ENCODE results near the gene INHBB.

Gene INHBB

DNA sequence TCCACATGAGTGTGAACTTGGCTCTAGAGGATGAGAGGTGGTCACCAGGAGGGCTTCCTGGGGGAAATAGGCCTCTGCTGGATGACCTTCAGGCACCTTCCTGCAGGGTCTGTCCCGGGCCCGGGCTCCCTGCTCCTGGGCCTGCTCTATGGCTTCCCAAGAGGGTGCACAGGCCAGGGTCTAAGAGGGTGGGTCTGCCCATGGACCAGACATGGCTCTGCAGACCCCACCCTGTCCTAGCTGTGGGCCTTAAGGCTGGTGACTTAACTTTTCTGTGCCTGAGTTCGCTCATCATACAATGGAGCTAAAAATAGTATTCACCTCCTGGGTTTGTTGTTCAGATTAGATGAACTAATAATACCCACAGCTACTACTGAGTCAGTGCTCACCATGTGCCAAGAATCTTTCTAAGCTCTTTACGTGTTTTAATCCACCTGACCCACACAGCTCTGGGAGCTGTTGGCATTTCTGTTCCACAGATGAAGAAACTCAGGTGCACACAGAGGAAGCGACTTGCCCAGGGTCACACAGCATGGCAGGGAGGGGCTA, 14.4 kb downstream of the INHBB start:
- no peak for DNase-seq

DNA sequence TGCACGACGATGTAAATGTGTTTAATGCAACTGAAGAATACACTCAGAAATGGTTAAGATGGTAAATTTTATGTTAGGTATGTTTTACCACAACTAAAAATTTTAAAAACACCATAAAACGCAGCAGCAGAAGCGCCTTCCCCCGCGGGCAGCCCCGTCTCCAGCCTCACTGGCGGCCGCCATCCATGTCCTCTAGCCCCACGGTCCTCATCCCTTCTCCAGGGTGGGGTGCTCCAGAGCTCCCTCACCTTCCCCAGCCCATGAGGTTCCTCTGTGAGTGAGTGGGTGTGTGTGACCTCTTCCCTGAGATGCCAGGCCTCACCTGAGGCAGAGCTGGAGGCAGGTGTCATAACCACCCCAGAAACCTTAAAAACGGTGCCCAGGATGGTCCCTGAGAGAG, 17.0 kb downstream of the INHBB start:
- DNase-seq = no peak

DNA sequence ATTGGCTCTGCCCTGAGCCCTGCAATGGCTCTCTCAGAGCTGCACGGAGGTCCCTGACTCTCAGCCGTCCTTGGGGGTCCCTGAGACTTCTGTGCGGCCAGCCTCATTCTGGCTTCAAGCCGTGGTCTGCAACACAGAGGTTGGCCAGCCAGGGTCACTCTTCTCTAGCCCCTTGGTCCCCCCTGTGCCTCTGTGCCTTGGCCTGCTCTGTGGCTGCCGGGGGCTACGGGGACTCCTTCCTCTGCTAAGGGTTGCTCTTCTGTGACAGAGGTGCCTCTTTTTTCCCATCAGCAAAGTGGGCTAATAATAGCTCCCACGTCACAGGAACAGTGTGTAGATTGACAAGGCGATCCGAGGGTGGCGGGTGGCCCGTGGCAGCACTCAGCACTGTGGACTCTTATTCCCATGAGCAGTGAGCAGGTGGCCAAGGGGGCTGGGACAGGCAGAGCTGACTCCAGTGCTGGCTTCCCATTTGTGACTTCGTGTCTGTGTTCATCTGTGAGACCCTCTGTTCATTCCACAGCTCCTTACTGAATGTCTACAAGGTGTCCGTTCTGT, 19.4 kb downstream of the INHBB start:
- DNase-seq = no peak

DNA sequence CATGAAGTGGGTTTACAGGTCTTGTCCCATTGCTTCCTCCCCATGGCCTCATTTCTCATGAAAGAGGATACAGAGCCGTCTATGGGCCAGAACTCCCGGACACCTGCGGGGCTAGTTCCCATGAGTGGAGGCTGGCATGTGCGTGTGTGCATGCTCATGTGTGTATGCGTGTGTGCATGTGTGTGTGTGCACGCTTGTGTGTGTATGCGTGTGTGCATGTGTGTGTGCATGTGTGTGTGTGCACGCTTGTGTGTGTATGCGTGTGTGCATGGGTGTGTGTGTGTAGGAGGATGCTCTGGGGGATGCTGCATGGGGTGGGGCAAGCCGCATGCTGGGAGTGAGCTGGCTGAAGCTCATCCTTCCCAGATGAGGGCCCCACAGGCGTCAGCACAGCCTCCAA, 20.8 kb downstream of the INHBB start:
- no peak for DNase-seq

DNA sequence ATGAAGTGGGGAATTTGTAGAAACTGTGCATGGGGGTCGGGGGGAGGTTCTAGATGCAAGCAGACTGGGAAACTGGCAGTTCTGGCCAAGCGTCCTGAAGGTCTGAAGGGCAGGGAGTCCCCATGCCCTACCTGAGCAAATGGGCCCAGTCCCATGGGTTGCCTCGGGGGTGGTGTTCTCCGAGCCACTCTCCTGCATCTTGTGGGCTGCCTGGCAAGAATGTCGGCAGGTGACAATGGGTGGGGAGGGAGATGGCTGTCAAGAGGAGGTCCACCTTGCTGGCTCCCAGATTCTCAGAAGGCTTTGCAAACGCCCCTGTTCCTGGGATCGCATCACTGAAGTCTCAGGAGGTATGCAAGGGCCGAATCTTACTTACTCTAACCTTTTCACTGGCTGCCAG, 21.3 kb downstream of the INHBB start:
- DNase-seq = no peak

DNA sequence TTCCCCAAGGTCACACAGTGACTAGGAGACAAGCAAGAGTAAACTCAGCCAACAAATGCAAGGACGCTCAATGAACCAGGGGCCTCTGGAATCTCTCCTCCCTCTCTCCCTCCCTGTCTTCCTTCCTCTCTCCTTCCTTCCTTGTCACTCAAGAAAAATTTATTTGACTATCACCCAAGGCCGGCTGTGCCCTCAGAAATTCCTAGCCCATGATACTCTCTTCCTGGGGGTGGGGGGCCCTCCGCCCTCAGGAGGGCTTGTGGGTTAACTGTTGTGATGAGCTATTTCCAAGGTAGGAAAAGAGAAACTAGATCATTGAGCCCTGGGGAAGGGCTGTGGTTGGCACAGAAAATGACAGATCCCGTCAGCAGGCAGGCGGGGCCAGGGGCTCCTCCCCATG, 21.7 kb downstream of the INHBB start:
- DNase-seq = no peak

DNA sequence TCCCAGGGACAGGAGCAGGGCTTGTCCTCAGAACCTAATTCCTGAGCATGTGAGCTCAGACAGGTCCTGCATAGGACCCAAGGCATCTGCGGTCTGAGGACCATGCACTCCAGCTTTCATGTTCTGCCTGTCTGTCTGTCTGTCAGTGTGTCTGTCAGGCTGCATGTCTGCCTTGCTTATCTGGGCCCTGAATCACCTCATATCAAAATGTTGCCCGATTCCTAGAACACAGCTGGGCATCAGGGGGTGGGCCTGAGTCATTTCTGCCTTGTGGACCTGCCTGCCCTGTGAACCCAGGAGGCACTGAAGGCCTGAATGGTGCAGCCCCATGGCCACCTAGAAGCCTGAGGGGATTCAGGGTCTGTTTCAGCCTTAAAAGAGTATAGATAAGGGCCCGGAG, 22.1 kb downstream of the INHBB start:
- DNase-seq = no peak

DNA sequence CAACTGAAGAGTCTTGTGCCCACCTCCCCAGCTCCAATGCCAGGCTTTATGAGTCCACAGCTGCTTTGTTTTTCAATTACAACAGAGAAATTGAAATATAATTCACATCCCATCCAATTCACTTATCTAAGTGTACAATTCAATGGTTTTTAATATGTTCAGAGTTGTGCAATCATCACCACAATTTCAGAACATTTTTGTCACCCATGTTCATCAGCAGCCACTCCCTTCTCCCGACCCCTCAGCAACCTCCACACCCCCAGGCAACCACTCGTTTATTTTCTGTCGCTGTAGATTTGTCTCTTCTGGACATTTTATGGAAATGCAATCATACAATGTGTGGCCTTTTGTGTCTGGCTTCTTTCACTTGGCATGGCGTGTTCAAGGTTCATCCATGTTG, 23.3 kb downstream of the INHBB start:
- DNase-seq = no peak

DNA sequence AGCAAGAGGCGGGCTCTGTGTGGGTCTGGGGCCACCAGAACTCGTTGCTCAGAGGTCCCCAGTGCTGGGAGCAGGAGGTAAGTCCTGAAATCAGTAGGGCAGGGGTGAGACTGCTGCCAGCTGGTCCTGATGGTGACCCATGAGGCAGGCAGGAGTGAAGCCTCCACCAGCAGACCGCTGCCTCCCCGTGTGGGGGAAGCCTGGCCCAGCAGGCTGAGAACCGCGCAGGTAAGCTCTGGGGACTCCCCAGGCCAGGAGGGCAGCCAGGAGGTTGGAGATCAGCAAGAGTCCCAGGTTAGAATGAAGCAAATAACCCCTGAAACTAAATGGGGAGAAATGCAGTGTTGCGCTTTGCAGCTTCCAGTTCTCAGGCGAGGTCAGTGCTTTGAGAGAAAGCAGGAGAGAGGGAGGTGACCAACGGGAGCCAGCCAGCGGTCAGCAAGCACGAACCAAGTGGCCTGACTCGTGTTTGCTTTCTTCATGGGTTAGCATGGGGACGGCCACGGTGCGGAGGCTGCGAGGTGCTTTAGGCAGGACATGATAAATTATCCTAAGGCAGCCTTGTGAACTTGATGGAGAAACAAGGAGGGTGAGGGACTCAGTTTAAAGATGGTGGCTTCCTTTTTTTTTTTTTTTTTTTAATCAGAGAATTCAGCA, 26.2 kb downstream of the INHBB start:
- no peak for DNase-seq

DNA sequence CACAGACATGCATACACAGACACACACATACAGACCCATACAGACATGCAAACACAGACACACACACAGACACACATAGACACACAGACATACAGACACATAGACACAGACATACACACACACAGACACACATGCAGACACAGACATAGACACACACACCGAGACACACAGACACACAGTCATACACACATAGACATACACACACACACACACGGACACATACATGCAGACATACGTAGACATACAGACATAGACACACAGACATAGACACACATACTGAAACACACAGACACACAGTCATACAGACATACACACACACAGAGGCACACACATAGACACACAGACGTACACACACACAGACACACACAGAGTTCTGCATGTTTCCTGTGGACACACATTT, 26.9 kb downstream of the INHBB start:
- no peak for DNase-seq

DNA sequence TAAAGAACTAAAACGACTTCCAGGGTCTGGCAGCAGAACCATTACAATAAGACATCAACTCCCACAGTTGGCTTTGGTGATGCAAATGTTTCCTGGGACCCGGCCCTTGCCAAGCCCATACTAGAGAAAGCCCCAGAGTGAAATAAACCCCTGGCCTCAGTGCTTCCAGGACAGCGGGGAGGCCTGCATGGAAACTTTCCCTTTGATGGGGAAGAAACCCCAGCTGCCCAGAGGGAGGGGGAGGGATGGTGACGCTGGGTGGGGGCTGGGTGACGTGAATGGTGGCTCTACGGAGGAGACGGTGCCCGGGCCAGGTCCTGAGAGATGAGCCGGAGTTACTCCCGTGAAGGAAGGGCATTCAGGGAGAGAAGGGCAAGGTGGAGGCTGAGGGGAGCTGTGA, 27.5 kb downstream of the INHBB start:
- DNase-seq = no peak

DNA sequence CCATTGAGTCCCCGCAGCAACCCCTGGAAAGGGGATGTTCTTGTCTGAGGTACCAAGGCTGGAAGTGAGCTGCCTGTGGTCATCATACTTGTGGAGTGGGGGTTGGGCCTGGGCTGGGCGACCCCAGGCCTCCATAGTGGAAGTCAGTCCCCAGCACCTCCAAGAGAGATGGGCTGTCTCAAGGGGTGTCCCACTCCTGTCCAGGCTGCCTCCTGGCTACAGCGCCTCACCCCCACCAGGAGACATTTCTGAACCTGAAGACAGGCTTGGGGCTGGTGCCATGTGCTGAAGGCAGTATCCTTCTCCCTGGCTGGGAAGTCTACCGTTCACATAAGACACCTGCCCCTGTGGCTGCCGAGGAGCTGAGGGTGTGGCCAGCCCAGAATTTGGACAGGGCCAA, 28.9 kb downstream of the INHBB start:
- DNase-seq = no peak

DNA sequence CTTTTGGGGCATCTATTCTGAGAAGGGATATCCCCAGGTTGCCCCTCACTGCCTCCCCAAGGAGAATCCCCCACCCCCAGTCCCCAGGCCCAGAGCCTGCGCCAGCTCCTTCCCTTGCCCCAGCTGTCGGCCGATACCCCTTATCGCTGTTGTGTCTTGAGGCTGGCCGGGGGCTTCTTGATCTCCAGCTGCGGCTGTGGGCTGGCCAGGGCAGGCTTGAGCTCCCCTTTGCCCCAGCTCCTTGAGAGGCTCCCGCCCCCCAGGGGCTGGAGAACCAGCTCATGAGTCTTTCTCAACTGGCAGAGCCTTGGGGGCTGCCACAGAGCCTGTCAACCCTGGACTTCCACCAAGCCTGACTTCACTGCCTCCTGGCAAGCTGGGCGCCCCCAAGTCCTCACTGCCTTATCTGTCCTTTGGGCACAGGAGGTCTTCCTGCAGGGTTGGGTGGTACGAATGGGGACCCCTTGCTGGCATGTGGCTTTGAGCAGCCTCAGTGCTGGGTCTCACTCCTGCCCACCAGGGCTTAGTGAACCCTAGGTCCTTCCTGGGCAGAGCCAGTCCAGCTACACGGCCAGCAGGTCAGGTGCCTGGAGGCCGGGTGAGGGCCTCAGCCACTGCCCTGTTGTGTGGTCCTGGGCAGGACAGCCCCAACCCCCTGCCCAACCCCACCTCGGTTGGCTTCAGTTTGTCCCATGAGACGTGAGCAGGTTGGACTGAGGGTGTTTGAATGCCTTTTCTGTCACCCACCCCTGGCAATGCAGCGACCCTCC, 29.5 kb downstream of the INHBB start:
- no peak for DNase-seq

DNA sequence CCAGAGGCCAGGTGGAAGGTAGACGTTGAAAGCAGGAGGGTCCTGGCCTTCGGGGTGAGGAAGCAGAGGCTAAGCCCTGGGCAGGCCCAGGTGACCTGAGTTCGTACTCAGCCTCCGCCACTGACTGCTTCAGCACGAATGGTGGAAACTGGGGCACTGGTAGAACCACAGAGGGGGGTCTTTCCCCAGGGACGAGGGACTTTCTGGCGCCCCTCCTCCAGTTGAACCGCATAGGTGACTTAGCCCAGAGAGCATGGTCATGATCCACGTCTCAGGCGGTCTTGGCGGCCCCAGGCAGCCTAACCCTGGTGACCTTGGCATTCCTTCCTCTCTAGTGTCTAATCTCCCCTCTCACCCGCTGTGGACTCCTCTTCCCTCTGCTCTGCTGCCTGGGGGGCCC, 30.2 kb downstream of the INHBB start:
- no peak for DNase-seq

DNA sequence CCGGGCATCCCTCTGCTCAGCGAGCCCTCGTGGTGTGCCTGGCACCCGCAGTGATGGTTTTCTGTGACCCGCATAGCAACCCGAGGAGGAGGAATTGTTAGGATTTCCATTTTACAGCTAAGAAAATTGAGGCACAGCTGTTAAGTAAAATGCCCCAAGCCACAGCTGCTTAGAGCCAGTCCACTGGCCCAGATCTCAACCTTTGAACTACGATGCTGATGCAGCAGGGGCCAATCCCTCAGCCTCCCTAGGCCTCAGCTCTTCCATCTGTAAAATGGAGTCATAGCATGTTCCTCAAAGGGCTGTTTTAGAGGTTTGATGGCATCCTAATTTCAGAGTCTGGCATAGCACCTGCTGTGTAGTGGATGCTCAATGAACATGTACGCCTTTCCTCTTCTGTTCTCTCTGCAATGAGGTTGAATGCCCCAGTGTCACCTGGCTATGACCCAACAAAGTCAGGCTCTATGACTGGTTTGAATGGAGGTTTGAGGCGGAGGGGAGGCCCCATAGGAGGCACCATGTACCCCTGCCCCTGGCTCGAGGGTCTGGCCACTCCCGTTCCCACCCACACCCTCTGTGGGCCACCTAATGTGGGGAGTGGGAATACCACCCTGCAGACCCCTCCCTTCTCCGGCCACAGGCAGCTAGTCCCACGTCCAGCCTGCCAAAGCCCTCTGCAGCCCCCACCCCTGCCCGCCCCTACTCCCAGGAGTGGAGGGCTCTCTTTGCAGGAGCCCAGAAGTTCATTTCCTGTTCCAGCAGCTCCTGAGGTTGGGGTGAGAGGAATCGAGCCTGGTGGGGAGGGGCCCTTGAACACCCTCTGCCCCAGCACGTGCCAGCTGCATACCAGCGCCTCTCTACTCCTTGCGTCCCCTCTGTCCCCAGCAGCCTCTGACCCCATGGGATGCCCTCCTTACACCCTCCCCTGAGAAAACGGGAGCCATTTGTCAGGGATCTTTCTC, 31.0 kb downstream of the INHBB start:
- DNase-seq = no peak

DNA sequence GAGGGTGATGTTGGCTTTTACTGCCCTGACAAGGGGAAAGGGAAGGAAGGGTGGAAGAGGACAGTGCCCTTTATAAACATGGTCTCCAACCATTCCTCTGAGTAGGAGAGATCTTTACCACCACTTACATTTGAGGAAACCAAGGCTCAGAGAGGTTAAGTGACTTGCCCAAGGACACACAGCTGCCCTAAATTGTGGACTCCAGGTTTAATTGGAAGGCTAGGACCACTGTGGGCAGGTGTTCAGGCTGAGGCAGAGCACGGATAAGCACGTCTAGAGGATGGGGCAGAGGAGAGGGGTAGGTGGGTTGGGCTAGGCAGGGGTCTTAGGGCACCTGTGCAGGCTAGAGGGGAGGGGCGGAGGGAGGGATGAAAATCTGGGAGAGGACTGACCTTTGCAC, 32.7 kb downstream of the INHBB start:
- DNase-seq = no peak

DNA sequence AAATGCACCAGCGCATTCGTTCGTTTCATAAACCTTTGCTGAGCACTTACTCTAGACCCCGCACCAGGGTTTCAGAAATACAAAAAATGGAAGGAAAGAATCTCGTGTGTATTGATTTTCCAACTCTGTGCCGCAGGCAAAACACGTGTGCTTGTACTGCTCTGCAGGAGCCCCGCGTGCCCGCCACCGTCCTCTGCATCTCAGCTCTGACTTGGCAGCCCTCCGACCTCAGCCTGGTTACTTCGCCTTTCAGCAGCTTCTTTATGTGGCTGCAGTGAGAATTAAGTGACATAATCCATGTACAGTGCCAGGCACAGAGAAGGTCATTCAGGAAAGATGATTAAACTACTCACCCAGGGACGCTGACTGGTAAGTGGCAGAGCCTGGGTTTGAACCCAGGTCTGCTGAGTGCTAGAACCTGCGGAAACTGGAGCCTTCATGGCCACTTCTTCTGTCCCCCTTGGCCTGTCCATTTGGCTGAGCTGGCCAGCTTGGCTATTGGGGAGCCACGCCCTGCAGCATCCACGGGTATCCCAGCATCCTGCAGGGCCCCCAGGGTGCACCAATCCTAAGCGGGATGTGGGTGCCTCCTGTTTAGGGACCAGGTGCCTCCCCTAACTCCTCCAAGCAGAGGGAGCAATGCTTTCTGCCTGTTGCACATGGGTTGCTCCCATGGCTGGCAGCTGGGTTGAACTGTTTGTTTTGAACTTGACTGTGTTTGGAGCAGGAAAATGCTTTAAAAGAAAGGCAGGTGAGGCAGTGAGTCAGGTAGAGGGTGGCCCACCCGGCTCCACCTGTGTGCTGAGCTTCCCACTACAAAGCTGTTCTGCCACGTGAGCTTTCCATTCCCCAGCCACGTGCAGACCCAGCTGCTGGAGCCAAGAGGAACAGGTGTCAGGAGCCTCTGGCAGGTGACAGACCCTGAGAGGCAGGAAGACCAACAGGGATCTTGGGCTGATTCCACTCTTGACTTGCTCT, 34.3 kb downstream of the INHBB start:
- no peak for DNase-seq

DNA sequence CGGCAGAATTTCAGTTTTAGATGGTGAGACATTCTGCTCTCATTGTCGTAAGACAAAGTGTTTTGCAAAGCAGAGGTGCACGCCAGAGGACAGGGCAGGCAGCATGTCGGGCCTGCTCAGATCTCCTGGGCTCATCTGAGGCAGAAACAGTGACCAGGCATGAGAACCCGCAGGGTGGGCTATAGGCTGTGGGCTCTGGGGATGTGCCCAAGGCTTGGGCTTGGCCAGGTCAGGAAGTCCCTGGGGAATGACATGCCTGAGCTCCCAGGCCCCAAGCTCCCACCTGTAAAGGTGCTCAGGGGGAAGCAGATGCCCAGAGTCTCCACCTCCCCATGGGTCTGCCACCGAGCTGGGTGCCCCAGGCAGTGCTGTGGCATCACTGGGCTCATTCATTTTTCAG, 35.3 kb downstream of the INHBB start:
- DNase-seq = no peak

DNA sequence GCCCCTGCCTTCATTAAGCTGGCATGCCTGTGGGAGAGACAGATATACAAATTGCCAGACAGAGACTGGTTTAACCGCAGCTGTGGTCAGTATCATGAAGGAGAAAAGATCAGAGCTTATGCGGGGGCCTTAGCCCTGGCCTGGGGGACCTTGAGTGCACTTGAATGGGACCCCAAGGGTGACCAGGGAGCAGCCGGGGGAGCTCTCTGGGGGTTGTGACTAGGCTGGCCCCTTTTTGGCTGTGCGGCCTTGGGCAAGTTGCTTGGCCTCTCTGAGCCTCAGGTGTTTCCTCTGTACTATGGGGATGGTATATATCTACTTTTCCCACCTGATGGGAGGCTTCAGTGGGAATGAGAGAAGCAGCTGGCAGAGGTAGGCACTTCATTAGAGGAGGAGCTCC, 35.7 kb downstream of the INHBB start:
- no peak for DNase-seq

DNA sequence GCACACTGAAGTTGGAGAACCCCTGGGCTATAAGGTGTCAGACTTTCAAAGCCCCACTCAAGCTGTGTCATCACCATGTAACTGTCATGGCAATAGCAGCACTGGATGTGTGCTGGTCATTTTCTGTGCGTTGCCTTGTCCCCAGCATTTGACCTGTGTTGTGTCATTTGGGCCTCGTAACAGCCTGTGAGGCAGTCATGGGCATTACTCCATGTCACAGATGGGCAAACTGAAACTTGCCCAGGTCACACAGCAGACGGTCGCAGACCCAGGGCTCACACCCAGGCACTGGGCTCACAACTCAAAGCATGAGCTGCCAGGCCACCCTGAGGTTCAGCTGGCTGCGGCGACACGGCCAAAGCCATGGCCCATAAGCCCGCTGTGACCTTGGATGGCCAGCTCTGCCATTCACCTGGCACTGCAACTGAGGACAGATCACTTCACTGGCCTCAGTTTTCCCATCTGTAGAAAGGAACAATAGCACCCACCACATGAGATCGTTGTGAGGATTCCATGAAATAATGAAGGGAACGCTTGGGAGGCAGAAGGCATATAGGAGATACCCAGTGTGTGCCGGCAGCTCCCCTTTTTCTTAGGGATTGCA, 36.7 kb downstream of the INHBB start:
- no peak for DNase-seq

DNA sequence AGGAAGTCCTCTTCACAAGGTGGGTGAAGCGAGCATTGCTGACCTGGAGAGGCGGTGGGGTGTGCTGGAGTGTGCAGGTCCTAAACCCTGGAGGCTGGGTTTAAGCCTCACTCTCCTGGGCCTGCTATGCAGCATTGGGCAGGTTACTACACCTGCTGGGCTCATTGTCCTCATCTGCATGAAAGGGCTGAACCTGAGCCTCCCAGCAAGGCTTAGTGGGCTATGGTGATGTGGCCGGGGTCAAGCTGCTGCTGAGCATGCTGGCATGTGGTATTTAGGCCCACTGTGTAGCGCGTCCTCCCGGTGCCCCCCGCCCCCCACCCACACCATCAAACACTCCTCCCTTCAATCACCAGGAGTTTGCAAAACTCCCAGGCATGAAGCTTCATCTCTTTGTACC, 37.3 kb downstream of the INHBB start:
- no peak for DNase-seq

Measured in stimulated activated CD8-positive, alpha-beta memory T cell treated with anti-CD3 and anti-CD28 coated beads, Interleukin-4, amount 100 ng/mL, for 48 hours (primary cell).